ENCODE measurements around the gene CD2AP. TPM values are rescaled to one million over a fixed set of nuclear protein-coding genes. Genes with fewer than 3 reads are reported as not detected.

CD2AP gene
- total RNA-seq, 1 experiment from 2014 or later = 43.8 TPM

- ChIA-PET CTCF (no interaction called here), RAD21 (ENCODE audit: low non-redundant PET in 1 of 2, low total read pairs in 2 of 2, uncharacterized antibody in 2 of 2, unreplicated experiment in 2 of 2) (no interaction called here), POLR2A (no interaction called here)
- Histone ChIP-seq H3K36me3 (ENCODE audit: control insufficient read depth in 1 of 2, insufficient read depth in 2 of 2, low read length in 2 of 2) (0 out of 4 replicates have a peak, but pooled peaks cover 0 to 2% of the 10 kb centered on the region in 2 experiments), H3K4me2 (ENCODE audit: low read length) (no peak overlapping the region), H3K79me2 (ENCODE audit: insufficient read depth, low read length) (peaks cover 56% of the 10 kb centered on the region), H2AFZ (ENCODE audit: low read depth, low read length, poor library complexity, severe bottlenecking) (no peak overlapping the region), H3K9me3 (ENCODE audit: control insufficient read depth in 1 of 2, insufficient read depth in 1 of 2, low read depth in 1 of 2, low read length in 2 of 2) (no peaks in the 10 kb centered on the region), H3K4me3 (replicated peaks in 1 of 2; ENCODE audit: low read depth in 1 of 2, low read length in 2 of 2) (no peak overlapping the region), H3K27me3 (ENCODE audit: insufficient read depth, low read length) (no peaks in the 10 kb centered on the region), H3K27ac (ENCODE audit: low read depth, low read length) (no peak overlapping the region), H3K9ac (ENCODE audit: low read length) (no peak overlapping the region), H4K20me1 (ENCODE audit: insufficient read depth) (no peaks in the 10 kb centered on the region), H3K9me2 (ENCODE audit: insufficient read depth) (no peaks in the 10 kb centered on the region), H3K4me1 (ENCODE audit: control insufficient read depth in 1 of 2, insufficient read depth in 2 of 2, low read length in 2 of 2) (no peaks in the 10 kb centered on the region)
- no peak for DNase-seq (ENCODE audit: low read depth, low spot score)
- intact Hi-C loops (cut with micrococcal nuclease) = no loop called here
- TF ChIP-seq JUND (IDR thresholded peaks at IDR 0.05) (no peak), FOSL1 (IDR thresholded peaks at IDR 0.05; ENCODE audit: low read depth) (no peak), TCF7L2 (IDR thresholded peaks at IDR 0.05; ENCODE audit: borderline replicate concordance, extremely low read depth, insufficient read depth, insufficient read length) (no peak)
- no peak for ATAC-seq
- no TSS peak for BruUV-seq (replicated peaks)
These were observed 55.5 kb downstream of the CD2AP start for GRCh38 chr6:47532981-47533585.

GRCh38 chr6:47534063-47534462 is 56.5 kb downstream of the CD2AP start:
- TF ChIP-seq ZBTB33 (IDR thresholded peaks at IDR 0.05; ENCODE audit: extremely low read depth, insufficient replicate concordance, low read length) (no peak), TCF7L2 (IDR thresholded peaks at IDR 0.05; ENCODE audit: borderline replicate concordance, extremely low read depth, insufficient read depth, insufficient read length) (no peak), MAX (IDR thresholded peaks at IDR 0.05) (no peak), ZNF274 (IDR thresholded peaks at IDR 0.05; ENCODE audit: low read depth, low read length) (no peak), SRF (IDR thresholded peaks at IDR 0.05; ENCODE audit: low read depth) (no peak), POLR2AphosphoS5 (IDR thresholded peaks at IDR 0.05; ENCODE audit: low read depth, low read length) (no peak), SP1 (IDR thresholded peaks at IDR 0.05; ENCODE audit: low read depth) (no peak), YY1 (IDR thresholded peaks at IDR 0.05; ENCODE audit: extremely low read depth, insufficient replicate concordance, low read depth, low read length) (no peak)
- POLR2A ChIA-PET = no interaction called here
- H3K36me3 ChIP-seq (ENCODE audit: control insufficient read depth in 1 of 2, insufficient read depth in 2 of 2, low read length in 2 of 2) = 0 out of 4 replicates have a peak, but pooled peaks cover 0 to 2% of the 10 kb centered on the region in 2 experiments
- intact Hi-C loops (cut with micrococcal nuclease) = no loop called here
- BruUV-seq (replicated peaks) = no TSS peak
- CTCF ChIA-PET = no interaction called here
- no peaks in the 10 kb centered on the region for H3K27me3 ChIP-seq (ENCODE audit: insufficient read depth, low read length)
- H3K9ac ChIP-seq (ENCODE audit: low read length) = no peak overlapping the region
- no peaks in the 10 kb centered on the region for H3K9me2 ChIP-seq (ENCODE audit: insufficient read depth)
- no peak overlapping the region for H3K4me2 ChIP-seq (ENCODE audit: low read length)
- H3K27ac ChIP-seq (ENCODE audit: low read depth, low read length) = no peak overlapping the region
- ATAC-seq (no peak), DNase-seq (ENCODE audit: low read depth, low spot score) (no peak)
- no peak overlapping the region for H2AFZ ChIP-seq (ENCODE audit: low read depth, low read length, poor library complexity, severe bottlenecking)
- no peaks in the 10 kb centered on the region for H3K4me1 ChIP-seq (ENCODE audit: control insufficient read depth in 1 of 2, insufficient read depth in 2 of 2, low read length in 2 of 2)
- peaks cover 53% of the 10 kb centered on the region for H3K79me2 ChIP-seq (ENCODE audit: insufficient read depth, low read length)
- no peaks in the 10 kb centered on the region for H3K9me3 ChIP-seq (ENCODE audit: control insufficient read depth in 1 of 2, insufficient read depth in 1 of 2, low read depth in 1 of 2, low read length in 2 of 2)
- no peak overlapping the region for H3K4me3 ChIP-seq (replicated peaks in 1 of 2; ENCODE audit: low read depth in 1 of 2, low read length in 2 of 2)
- no peaks in the 10 kb centered on the region for H4K20me1 ChIP-seq (ENCODE audit: insufficient read depth)
- RAD21 ChIA-PET (ENCODE audit: low non-redundant PET in 1 of 2, low total read pairs in 2 of 2, uncharacterized antibody in 2 of 2, unreplicated experiment in 2 of 2) = no interaction called here
